Gastroesophageal sphincter (tissue), 4 donors: ENCODE results near the gene BACE1. TPM values are rescaled to one million over a fixed set of nuclear protein-coding genes. Genes with fewer than 3 reads are reported as not detected.
"Not testable (repeated sequence)": the region's sequence is repeated elsewhere in the genome, so short reads cannot be mapped to it uniquely, and the experiment has no call there.

Source experiments
- ATAC-seq: fragments of 150-250 bp; one replicate; pipeline ENCODE4 v1.9.1; 2016; ENCODE audit warnings: mild to moderate bottlenecking, moderate library complexity
- H3K27ac ChIP-seq, 4 donors: fragments of 200-600 bp; sonication (generic) in 3 of 4; 1 replicate in 3 of 4; 2 replicates in 1 of 4; pipeline ENCODE4 v1.5.1; 2016 to 2019
- H3K27me3 ChIP-seq: fragments of 200-600 bp; sonication (generic); one replicate; pipeline ENCODE4 v1.5.1; 2019
- H3K36me3 ChIP-seq, 2 donors: fragments of 200-600 bp; sonication (generic); one replicate each; pipeline ENCODE4 v1.5.1; 2019; ENCODE audit warnings: control low read depth in 1 of 2
- H3K4me1 ChIP-seq, 3 donors: fragments of 200-600 bp; sonication (generic); 1 replicate in 2 of 3; 2 replicates in 1 of 3; pipeline ENCODE4 v1.5.1; 2016 to 2019; ENCODE audit warnings: control low read depth in 2 of 3
- H3K4me3 ChIP-seq, 2 donors: fragments of 200-600 bp; sonication (generic); one replicate each; pipeline ENCODE4 v1.5.1; 2019; ENCODE audit warnings: mild to moderate bottlenecking in 1 of 2, moderate library complexity in 1 of 2
- H3K9me3 ChIP-seq, 3 donors: fragments of 200-600 bp; sonication (generic); one replicate each; pipeline ENCODE4 v1.5.1; 2017 to 2019; ENCODE audit warnings: control low read depth in 2 of 3
- EP300 ChIP-seq: sonication (generic); formaldehyde crosslinking; IDR thresholded peaks from one replicate; pipeline ENCODE4 v1.6.1; 2017; ENCODE audit warnings: antibody characterized with exemption, mild to moderate bottlenecking
- POLR2A ChIP-seq, 2 donors: fragments of 450-650 bp; IDR thresholded peaks; one replicate each; pipeline ENCODE4 v1.6.1; 2017; ENCODE audit warnings: antibody characterized with exemption in 2 of 2, mild to moderate bottlenecking in 2 of 2, moderate library complexity in 1 of 2
- POLR2AphosphoS5 ChIP-seq: sonication (generic); formaldehyde crosslinking; IDR thresholded peaks from one replicate; pipeline ENCODE4 v1.6.1; 2017; ENCODE audit warnings: antibody characterized with exemption
- WGBS, 2 donors: methylation state at CpG; one replicate each; pipeline ENCODE4 v1.1.5; 2018; ENCODE audit warnings: low coverage in 1 of 2; 5-methylcytosine and 5-hydroxymethylcytosine counted together
- total RNA-seq, 4 donors: library from RNA; depleted of rRNA; stranded (reverse); fragments of >200 nt; gene quantifications; one replicate each; pipeline ENCODE4 v1.1.0, GENCODE V29; 2016
- TF ChIP-seq, protein P1 (sequence below), 4 experiments: fragments of 200-600 bp in 2 of 4; fragments of 450-650 bp in 2 of 4; sonication (generic) in 1 of 4; IDR thresholded peaks; one replicate each; pipeline ENCODE4 v1.5.1; 2017 to 2019; ENCODE audit warnings: antibody characterized with exemption in 4 of 4, mild to moderate bottlenecking in 2 of 4, moderate library complexity in 2 of 4

The BACE1 gene
- total RNA-seq, 4 donors from 2014 or later = 19.2 to 45.4 (median 22.2) TPM

DNA sequence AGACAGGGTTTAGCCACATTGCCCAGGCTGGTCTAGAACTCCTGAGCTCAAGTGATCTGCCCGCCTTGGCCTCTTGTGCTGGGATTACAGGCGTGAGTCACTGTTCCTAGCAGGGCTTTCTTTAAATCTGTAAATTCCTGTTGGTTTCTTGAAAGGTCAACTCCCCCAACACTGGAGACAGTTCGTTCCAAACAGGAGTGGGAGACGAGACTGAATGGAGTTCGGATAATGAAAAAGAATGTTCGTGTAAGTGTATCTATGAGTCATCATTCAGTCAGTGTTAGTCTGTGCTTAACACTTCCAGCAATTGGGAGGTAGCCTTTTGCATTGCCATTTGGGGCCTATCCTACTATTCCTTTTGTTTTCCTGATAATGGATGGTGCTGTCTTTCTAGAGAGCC lies 34.9 kb downstream of the BACE1 start:
- H3K4me3 ChIP-seq = no peak overlapping the region
- WGBS, 2 donors = 23 to 48% methylated on average over 4 to 5 of the region's 6 CpGs
- no peak overlapping the region for H3K27ac ChIP-seq
- H3K9me3 ChIP-seq = no peaks in the 10 kb centered on the region
- H3K27me3 ChIP-seq = no peaks in the 10 kb centered on the region
- H3K4me1 ChIP-seq = no peaks in the 10 kb centered on the region
- peaks cover 0 to 70% of the 10 kb centered on the region in 2 donors for H3K36me3 ChIP-seq
- ATAC-seq = no peak
- TF ChIP-seq POLR2AphosphoS5 (no peak), POLR2A (IDR thresholded peaks at IDR 0.05) (no peak), EP300 (no peak)
- TF ChIP-seq, protein P1, sequence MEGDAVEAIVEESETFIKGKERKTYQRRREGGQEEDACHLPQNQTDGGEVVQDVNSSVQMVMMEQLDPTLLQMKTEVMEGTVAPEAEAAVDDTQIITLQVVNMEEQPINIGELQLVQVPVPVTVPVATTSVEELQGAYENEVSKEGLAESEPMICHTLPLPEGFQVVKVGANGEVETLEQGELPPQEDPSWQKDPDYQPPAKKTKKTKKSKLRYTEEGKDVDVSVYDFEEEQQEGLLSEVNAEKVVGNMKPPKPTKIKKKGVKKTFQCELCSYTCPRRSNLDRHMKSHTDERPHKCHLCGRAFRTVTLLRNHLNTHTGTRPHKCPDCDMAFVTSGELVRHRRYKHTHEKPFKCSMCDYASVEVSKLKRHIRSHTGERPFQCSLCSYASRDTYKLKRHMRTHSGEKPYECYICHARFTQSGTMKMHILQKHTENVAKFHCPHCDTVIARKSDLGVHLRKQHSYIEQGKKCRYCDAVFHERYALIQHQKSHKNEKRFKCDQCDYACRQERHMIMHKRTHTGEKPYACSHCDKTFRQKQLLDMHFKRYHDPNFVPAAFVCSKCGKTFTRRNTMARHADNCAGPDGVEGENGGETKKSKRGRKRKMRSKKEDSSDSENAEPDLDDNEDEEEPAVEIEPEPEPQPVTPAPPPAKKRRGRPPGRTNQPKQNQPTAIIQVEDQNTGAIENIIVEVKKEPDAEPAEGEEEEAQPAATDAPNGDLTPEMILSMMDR (IDR thresholded peaks at IDR 0.05) = no peak

DNA sequence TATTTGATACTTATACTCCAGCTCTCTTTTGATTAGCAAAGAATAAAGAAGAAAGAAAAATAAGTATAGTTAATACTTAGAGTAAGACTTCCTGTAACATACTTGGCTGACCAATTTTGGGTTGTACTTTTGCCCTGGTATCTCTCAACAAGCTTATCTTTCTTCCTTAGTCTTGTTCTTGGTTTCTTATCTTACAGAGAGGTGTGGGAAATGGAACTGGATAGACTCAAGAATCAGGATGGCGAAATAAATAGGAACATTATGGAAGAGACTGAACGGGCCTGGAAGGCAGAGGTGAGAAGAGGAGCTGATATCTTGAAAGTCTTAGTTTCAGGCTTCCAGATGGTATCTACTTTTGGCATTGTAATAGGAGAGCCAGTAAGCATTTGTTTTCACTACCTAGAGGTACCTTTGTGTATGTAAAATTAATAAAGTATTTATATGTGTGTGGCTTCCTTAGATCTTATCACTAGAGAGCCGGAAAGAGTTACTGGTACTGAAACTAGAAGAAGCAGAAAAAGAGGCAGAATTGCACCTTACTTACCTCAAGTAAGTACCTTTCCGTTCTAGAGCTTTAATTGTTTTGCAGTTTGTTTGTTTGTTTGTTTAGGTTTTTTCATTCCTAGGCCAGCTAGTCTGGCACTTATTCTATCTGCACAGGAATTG lies 36.2 kb downstream of the BACE1 start:
- Histone ChIP-seq H3K27me3 (no peaks in the 10 kb centered on the region), H3K4me1 (no peaks in the 10 kb centered on the region), H3K36me3 (peaks cover 0 to 64% of the 10 kb centered on the region in 2 donors), H3K9me3 (no peaks in the 10 kb centered on the region), H3K27ac (no peak overlapping the region), H3K4me3 (no peak overlapping the region)
- no peak for TF ChIP-seq POLR2A (IDR thresholded peaks at IDR 0.05)
- no peak for TF ChIP-seq EP300
- TF ChIP-seq POLR2AphosphoS5 = no peak
- TF ChIP-seq, protein P1 (IDR thresholded peaks at IDR 0.05) = no peak
- no peak for ATAC-seq
- WGBS, 2 donors = 71 to 86% methylated on average over 4 of the region's 4 CpGs

DNA sequence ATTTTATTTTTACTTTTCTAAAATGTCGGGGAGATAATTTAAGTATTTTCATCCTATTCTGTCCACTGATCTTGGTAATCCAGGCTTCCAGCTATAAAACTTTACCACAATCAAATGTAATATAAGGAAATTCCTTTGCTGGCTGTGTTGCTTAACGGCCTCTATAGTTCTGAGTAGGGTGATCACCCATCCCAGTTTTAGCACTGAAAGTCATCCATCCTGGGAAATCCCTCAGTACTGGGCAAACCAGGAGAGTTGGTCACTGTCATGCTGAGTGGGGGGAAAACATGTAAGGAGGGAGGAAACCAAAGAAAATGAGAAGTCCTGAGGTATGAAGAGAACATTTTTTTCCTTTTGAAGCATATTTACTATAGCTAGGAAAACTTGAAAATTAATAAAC lies 37.7 kb downstream of the BACE1 start:
- peaks cover 0 to 58% of the 10 kb centered on the region in 2 donors for H3K36me3 ChIP-seq
- WGBS, 2 donors = 83 to 85% methylated on average over 2 of the region's 2 CpGs
- ATAC-seq = no peak
- TF ChIP-seq, protein P1 (IDR thresholded peaks at IDR 0.05) = no peak
- TF ChIP-seq EP300 (no peak), POLR2AphosphoS5 (no peak), POLR2A (IDR thresholded peaks at IDR 0.05) (no peak)
- H3K4me1 ChIP-seq = no peaks in the 10 kb centered on the region
- no peak overlapping the region for H3K27ac ChIP-seq
- no peak overlapping the region for H3K4me3 ChIP-seq
- H3K27me3 ChIP-seq = no peaks in the 10 kb centered on the region
- H3K9me3 ChIP-seq = no peaks in the 10 kb centered on the region

DNA sequence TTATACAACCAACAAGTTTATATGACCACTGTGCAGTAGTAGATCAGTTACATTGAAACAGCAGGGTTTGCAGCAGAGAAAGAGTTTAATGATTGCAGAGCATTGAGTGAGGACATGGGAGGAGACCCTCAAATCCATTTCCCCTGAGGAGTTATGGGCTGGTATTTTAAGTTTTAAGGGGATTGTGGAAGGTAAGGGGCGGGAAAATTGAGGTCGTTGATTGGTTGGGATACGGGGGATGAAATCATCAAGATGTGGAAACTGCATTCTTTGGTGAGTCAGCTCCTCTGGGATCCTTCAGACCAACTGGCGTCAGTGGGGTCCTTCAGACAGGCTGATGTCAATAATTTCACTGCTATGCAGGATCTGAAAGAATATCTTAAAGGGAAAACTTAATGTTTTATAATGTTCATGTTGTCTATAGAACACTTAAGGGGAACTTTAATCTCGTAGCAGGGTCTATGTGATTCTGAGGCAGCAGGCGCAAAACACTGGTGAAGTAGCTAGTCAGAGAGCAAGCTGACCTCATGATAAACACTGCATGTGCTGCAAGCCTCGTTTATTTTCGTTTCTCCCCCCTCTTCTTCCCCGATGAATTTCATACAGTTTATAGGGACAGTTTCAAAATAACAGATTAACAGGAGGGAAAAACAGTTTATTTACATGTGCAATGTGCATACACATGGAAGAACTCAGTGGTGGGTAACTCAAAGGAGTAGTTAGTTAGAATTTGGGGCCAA lies 42.3 kb downstream of the BACE1 start:
- Histone ChIP-seq H3K36me3 (peaks cover 0 to 39% of the 10 kb centered on the region in 2 donors), H3K27me3 (no peaks in the 10 kb centered on the region), H3K4me1 (no peaks in the 10 kb centered on the region), H3K4me3 (no peak overlapping the region), H3K27ac (no peak overlapping the region), H3K9me3 (no peaks in the 10 kb centered on the region)
- ATAC-seq = no peak
- WGBS, 2 donors = 74 to 81% methylated on average over 6 to 9 of the region's 9 CpGs
- TF ChIP-seq POLR2AphosphoS5 = no peak
- TF ChIP-seq, protein P1 (IDR thresholded peaks at IDR 0.05) = no peak
- no peak for TF ChIP-seq EP300
- TF ChIP-seq POLR2A (IDR thresholded peaks at IDR 0.05) = no peak

DNA sequence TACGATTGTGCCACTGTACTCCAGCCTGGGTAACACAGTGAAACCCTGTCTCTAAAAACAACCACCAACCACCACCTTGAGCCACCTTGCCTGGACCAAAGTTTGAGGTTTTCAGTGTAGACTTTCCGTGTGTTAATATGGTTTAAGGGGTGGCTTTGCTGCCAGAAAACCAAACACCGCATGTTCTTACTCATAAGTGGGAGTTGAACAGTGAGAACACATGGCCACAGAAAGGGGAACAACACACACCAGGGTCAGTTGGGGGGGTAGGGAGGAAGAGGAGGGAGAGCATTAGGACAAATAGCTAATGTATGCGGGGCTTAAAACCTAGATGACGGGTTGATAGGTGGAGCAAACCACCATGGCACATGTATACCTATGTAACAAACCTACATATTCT lies 43.9 kb downstream of the BACE1 start:
- H3K27me3 ChIP-seq, H3K27ac ChIP-seq, H3K4me1 ChIP-seq, ATAC-seq, H3K9me3 ChIP-seq, H3K4me3 ChIP-seq: not testable (repeated sequence)
- H3K36me3 ChIP-seq = peaks cover 0 to 52% of the 10 kb centered on the region in 2 donors
- WGBS, 2 donors = 83 to 98% methylated on average over 2 to 3 of the region's 5 CpGs
